GM12891 (cell line): ENCODE data around the gene SFTPA1.
"Not testable (repeated sequence)": the region's sequence is repeated elsewhere in the genome, so short reads cannot be mapped to it uniquely, and the experiment has no call there.

Experiments
- DNase-seq: peaks from one replicate; pipeline ENCODE4 v3.0.0; 2011; ENCODE audit warnings: low spot score; ENCODE audit not compliant: insufficient read length
- FAIRE-seq: peaks from 2 replicates; lab custom pipeline; 2011; peaks lifted over from hg19 to GRCh38; lab: Jason Lieb, UNC
- PAX5 ChIP-seq: IDR thresholded peaks from 2 replicates; pipeline ENCODE4 v1.6.1; 2011; ENCODE audit warnings: low read length, moderate library complexity, mild to moderate bottlenecking; ENCODE audit not compliant: insufficient read depth, severe bottlenecking
- POLR2A ChIP-seq: IDR thresholded peaks from 2 replicates; pipeline ENCODE4 v1.6.1; 2011; ENCODE audit warnings: low read depth, low read length, control low read depth
- POLR2AphosphoS5 ChIP-seq: IDR thresholded peaks from 2 replicates; pipeline ENCODE4 v1.6.1; 2011; ENCODE audit warnings: low read depth, low read length, control low read depth
- POU2F2 ChIP-seq: IDR thresholded peaks from 2 replicates; pipeline ENCODE4 v1.6.1; 2011; ENCODE audit warnings: low read depth, mild to moderate bottlenecking, control low read depth, low read length, moderate library complexity
- SPI1 ChIP-seq: IDR thresholded peaks from 2 replicates; pipeline ENCODE4 v1.6.1; 2011; ENCODE audit warnings: low read depth, low read length, control low read depth
- TAF1 ChIP-seq: IDR thresholded peaks from 2 replicates; pipeline ENCODE4 v1.6.1; 2011; ENCODE audit warnings: low read depth, low read length, control low read depth

The SFTPA1 gene

GRCh38 chr10:79638318-79638717 is 27.6 kb downstream of the SFTPA1 start:
- DNase-seq (no peak), FAIRE-seq (no peak)
- TF ChIP-seq SPI1 (no peak), POU2F2 (no peak), TAF1 (no peak), PAX5 (no peak), POLR2A (no peak), POLR2AphosphoS5 (no peak)

- FAIRE-seq, DNase-seq: not testable (repeated sequence)
These were observed 42.0 kb downstream of the SFTPA1 start for GRCh38 chr10:79652695-79653094.

GRCh38 chr10:79663287-79663686 is 52.5 kb downstream of the SFTPA1 start:
- FAIRE-seq: not testable (repeated sequence)

GRCh38 chr10:79664686-79665085 is 53.9 kb downstream of the SFTPA1 start:
- not testable (repeated sequence) for DNase-seq, FAIRE-seq

More at GRCh38 chr10:79663287-79663686, 52.5 kb downstream of the SFTPA1 start:
- DNase-seq: not testable (repeated sequence)
